Fibroblast of the aortic adventitia (primary cell): ENCODE measurements around the gene SYNPO2. TPM values are rescaled to one million over a fixed set of nuclear protein-coding genes. Genes with fewer than 3 reads are reported as not detected.
"Not testable (repeated sequence)": the region's sequence is repeated elsewhere in the genome, so short reads cannot be mapped to it uniquely, and the experiment has no call there.

Source experiments
- DNase-seq: peaks from one replicate; pipeline ENCODE4 v3.0.0-alpha.2; 2010; ENCODE audit warnings: low read depth
- H3K4me3 ChIP-seq: 2 replicates; pipeline ENCODE4 v1.5.1; 2011; ENCODE audit warnings: low read depth, mild to moderate bottlenecking, control low read depth, low read length, moderate library complexity
- CTCF ChIP-seq: IDR thresholded peaks from 2 replicates; pipeline ENCODE4 v1.5.1; 2011; ENCODE audit warnings: mild to moderate bottlenecking, low read length, control low read depth, inconsistent platforms; ENCODE audit not compliant: insufficient read depth
- total RNA-seq: library from RNA; depleted of rRNA; stranded (reverse); fragments of >200 nt; gene quantifications from 2 replicates; pipeline ENCODE4 v1.2.3, GENCODE V29; 2012; ENCODE audit warnings: low replicate concordance

SYNPO2 gene
- total RNA-seq, 1 donor, result 3.4 TPM

DNA sequence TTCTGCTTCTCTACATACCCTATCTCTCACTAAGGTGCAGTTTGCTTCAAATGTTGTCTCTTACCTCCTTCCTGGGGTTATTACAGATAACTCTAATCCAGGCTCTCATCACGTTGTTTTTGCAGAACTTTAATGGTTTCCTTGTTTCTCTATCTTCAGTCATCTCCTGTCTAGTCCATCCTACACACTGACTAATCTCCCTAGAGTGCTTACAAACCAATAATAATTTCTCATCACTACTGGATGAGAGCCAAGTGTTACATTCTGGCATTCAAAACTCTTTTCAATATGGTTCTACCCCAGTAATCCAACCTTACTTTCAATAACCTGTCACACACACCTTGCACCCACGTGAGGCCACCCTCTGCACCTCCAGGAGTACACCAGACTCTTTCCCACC, 86.1 kb downstream of the SYNPO2 start:
- H3K4me3 ChIP-seq, result no peak overlapping the region
- no peak for TF ChIP-seq CTCF
- peak; percentile 42 for DNase-seq

DNA sequence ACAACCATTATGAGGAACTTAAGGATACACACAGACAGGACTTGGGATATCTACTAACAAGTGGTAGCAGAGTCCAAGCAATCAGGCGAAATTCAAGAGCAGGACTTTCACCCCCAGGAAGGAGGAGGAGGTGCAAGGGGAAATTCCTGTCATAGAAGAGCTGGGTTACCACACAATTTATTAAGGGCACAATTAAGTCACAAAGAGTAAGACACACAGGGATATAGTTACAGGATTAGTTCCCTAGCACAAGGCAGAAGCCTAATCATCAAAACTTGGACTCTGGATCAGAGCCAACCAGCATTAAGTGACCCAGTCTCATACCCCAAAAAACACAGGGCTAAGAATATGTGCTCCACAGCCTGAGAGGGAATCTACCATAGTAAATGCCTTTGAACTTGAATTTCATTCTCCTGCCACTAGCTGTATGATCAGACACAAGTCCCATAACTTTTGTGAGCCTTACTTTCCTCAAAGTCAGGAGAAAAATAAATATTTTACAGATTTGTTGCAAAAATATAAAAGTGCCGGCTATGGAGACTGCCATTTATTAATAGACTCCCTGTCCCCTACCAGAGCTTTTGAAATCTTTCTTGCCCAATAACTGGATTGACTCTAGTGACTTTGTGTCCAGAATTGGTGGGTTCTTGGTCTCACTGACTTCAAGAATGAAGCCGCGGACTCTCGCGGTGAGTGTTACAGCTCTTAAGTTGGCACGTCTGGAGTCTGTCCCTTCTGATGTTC, 87.0 kb downstream of the SYNPO2 start:
- H3K4me3 ChIP-seq, result no peak overlapping the region
- TF ChIP-seq CTCF, result no peak
- DNase-seq, result no peak

DNA sequence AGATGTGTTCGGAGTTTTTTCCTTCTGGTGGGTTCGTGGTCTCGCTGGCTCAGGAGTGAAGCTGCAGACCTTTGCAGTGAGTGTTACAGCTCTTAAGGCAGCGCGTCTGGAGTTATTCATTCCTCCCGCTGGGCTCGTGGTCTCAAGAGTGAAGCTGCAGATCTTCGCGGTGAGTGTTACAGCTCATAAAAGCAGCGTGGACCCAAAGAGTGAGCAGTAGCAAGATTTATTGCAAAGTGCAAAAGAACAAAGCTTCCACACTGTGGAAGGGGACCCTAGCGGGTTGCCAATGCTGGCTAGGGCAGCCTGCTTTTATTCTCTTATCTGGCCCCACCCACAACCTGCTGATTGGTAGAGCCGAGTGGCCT, 87.5 kb downstream of the SYNPO2 start:
- not testable (repeated sequence) for DNase-seq, H3K4me3 ChIP-seq

DNA sequence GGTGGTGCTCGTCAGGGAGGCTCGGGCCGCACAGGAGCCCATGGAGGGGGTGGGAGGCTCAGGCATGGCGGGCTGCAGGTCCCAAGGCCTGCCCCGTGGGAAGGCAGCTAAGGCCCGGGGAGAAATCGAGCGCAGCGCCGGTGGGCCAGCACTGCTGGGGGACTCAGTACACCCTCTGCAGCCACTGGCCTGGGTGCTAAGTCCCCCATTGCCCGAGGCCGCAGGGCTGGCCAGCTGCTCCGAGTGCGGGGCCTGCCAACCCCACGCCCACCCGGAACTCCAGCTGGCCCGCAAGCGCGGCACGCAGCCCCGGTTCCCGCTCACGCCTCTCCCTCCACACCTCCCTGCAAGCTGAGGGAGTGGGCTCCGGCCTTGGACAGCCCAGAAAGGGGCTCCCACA, 88.4 kb downstream of the SYNPO2 start:
- not testable (repeated sequence) for DNase-seq, H3K4me3 ChIP-seq

- no peak for DNase-seq
- TF ChIP-seq CTCF, result no peak
- H3K4me3 ChIP-seq, result no peak overlapping the region
Observed at GRCh38 chr4:118979712-118980111, 91.1 kb downstream of the SYNPO2 start.

DNA sequence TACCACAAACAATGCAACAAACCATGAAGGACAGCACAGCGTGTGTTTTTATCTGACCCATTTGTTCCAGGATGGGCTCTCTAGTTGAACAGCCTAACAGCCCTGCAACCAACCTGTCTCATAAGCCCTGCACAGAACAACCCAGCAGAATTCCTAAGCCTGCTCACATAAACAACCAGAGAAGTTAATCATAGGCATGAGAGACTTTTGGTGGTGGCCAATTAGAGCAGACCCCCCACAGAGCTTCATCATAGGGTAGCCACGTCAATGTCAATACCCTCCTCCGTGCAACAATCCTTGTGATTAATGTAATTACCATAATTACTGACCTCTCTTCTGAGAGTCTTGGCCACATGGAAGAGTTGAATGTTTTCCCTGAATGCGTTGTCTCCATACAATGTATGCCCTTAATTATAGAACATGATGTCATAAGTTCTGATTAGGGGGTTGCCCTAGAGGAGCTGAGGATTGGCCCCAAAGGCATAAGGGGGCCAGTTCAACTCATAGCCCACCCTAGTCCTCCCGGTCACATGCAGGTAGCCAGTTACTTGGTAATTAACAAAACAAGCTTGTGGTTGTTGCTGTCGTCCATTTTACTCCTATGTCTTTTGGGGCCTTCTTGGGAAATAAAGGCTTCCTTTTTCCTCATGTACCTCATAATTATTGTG, 92.7 kb downstream of the SYNPO2 start:
- no peak overlapping the region for H3K4me3 ChIP-seq
- DNase-seq, result no peak
- no peak for TF ChIP-seq CTCF

GRCh38 chr4:118981839-118982381, 93.3 kb downstream of the SYNPO2 start:
- peak; percentile 93 for DNase-seq
- TF ChIP-seq CTCF, result peak; percentile 75
- H3K4me3 ChIP-seq, result no peak overlapping the region
